A673 (cell line): Measurements from ENCODE around the gene MAPK8IP1.

ENCODE experiments used
- EZH2 ChIP-seq: fragments of 200-600 bp; sonication (generic); IDR thresholded peaks from 2 replicates; pipeline ENCODE4 v1.6.1; 2017; ENCODE audit warnings: borderline replicate concordance, low read depth, mild to moderate bottlenecking, mixed read lengths, antibody characterized with exemption, low read length; ENCODE audit not compliant: poor library complexity, severe bottlenecking
- TF ChIP-seq, protein P1 (sequence below): fragments of 300-800, 200-600 bp; sonication (generic); conservative IDR thresholded peaks from 2 replicates; pipeline ENCODE4 v1.5.1; 2017; ENCODE audit warnings: low read depth, mild to moderate bottlenecking, antibody characterized with exemption, low read length, moderate library complexity, mixed read lengths

DNA sequence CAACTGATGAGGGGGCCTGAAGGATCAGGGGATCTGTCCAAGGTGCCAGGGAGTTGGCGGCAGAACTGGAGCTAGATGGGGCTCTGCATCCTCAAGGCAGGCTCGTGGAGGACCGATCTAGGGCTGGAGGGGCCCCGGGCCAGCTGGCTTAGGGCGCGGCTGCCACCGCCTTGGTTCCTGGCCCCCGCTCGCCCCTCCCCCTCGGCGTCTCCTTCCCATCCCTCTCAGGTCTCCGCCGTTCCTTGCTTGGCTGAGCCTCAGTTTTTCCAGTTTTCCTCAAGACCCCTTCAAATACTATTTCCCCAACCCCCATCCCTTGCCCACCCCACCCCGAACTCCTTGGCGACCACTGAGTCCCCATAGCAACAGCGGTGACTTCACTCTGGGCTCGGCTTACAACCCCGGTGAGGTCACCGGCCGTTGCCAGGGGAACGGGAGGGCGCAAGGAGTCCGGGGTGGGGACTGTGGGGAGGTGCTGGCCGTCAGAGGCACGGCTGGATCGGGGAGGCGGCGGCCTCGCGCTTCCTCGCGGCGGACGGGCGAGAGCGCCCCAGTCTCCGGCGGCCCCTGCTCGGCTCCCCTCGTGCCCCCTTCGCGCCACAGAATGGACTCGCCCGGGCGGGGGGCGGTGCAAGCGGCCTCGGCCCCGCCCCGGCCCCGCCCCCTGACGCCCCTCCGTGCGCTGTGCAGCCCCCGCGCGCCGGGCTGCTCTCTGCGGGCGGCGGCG is 14.2 kb downstream of the MAPK8IP1 start:
- TF ChIP-seq, protein P1, sequence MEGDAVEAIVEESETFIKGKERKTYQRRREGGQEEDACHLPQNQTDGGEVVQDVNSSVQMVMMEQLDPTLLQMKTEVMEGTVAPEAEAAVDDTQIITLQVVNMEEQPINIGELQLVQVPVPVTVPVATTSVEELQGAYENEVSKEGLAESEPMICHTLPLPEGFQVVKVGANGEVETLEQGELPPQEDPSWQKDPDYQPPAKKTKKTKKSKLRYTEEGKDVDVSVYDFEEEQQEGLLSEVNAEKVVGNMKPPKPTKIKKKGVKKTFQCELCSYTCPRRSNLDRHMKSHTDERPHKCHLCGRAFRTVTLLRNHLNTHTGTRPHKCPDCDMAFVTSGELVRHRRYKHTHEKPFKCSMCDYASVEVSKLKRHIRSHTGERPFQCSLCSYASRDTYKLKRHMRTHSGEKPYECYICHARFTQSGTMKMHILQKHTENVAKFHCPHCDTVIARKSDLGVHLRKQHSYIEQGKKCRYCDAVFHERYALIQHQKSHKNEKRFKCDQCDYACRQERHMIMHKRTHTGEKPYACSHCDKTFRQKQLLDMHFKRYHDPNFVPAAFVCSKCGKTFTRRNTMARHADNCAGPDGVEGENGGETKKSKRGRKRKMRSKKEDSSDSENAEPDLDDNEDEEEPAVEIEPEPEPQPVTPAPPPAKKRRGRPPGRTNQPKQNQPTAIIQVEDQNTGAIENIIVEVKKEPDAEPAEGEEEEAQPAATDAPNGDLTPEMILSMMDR = no peak
- TF ChIP-seq EZH2 = no peak
